NK-92 (cell line): Measurements from ENCODE around the gene NCOA1.
"Not testable (repeated sequence)": the region's sequence is repeated elsewhere in the genome, so short reads cannot be mapped to it uniquely, and the experiment has no call there.

ENCODE experiments used
- DNase-seq: peaks from one replicate; lab custom pipeline; 2025; ENCODE audit not compliant: unreplicated experiment; lab: John Stamatoyannopoulos, UW

NCOA1 gene

DNA sequence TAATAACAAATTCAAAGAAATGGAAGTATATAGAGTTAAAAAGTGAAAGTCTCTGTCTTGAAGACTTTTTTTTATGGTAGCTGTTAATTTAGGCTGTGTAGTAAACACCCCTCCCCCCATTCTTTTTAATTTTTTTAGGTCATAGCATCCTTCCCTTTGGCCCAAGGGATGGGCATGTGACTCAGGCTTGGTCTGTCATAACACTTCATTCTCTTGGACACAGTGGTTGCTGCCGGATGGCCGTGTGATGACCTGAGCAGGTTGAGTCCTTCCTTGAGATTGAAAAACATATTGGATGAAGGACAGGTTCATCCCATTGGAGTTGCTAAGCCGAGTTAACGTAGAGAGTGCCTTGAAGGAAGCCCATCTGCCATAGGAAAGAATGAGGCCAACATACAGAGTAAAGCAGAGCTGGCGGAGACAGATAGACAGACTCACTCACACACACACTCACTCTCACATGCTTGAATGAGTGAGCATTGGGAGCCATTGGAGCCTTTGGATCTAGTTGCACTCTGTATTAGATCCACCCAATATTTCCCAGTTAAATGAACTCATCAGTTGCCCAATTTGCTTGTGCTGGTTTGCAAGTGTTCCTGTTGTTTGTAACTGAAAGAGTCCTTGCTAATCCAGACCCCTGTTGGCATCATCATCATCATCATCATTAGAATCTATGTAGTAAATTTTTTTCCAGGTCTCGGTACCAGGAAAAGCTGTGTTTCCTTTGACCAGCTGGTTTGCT is 14.7 kb downstream of the NCOA1 start:
- DNase-seq, result no peak

DNA sequence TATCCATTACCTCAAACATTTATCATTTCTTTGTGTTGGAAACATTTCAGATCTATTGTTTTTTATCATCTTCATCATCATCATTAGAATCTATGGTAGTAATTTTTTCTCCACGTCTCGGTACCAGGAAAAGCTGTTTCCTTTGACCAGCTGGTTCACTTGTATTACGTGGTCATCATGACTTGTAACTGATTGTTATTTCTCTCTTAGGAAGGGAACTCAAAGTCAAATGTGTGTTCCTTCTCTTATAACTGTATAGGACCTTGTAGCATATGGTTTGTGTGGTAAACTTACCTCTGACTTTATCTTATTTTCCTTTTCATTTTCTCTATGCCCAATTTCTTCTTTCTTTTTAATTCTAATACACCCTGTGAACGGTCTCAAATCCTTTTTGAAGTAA is 16.5 kb downstream of the NCOA1 start:
- no peak for DNase-seq

DNA sequence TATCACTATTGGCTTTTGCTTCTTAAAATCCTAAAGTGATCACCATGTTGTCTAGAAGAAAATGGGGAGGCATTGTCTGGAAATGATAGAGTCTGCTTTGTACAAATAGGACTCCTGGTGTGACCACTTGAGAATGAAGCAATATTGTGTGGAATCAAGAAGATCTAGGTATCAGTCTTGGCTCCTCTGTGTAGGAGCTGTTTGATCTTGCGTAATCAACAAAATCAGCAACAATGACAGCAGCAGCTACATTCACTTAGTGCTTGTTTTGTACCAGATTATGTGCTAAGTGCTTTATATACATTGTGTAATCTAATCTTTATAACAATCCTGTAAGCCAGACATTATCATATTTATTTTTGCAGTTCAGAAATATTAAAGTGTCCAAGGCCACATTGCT is 17.8 kb downstream of the NCOA1 start:
- no peak for DNase-seq

DNA sequence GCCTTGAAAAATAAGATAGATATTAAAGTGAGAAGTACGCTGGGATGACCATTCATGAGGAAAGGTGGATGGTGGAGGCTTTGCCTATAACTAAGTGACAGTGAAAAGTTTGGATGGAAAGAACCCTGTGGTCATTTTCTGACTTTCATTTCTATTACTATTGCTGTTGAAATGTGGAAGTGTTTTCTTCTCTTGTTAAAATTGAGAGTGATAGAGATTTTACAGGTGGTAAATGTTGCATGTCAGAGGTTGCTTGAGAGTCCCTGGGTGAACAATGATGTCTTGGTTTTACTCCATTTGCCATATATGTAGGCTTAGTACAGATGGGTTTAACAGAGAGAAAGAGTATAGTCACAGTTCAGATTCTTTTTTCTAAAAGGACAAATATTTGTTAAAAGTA is 18.4 kb downstream of the NCOA1 start:
- DNase-seq, result no peak

DNA sequence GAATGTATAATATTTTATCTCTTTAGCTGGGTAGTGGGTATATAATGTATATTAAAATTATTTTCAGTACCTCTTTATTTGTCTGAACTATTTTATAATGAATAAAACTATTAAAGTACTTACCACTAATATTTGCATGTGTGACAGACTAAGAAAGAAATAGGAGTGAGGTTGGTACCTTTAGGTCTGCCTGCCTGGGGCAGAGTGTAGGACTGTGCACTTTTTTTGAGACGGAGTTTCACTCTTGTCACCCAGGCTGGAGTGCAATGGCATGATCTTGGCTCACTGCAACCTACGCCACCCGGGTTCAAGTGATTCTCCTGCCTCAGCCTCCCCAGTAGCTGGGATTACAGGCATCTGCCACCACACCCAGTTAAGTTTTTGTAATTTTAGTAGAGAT is 18.8 kb downstream of the NCOA1 start:
- DNase-seq, result no peak

DNA sequence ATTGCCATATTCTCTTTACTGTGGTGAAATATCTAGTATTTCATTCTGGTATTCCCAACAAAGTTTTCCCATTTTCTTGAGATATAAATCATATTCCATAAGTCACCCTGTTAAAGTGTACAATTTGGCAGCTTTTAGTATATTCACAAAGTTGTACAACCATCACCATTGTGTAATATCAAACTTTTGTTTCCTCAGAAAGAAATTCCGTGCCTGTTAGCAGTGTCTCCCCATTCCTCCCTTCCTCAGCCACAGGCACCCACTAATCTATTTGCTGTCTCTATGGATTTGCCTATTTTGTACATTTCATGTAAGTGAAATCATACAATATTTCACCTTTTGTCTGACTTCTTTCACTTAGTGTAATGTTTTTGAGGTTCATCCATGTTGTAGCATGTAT is 19.7 kb downstream of the NCOA1 start:
- DNase-seq, result no peak

DNA sequence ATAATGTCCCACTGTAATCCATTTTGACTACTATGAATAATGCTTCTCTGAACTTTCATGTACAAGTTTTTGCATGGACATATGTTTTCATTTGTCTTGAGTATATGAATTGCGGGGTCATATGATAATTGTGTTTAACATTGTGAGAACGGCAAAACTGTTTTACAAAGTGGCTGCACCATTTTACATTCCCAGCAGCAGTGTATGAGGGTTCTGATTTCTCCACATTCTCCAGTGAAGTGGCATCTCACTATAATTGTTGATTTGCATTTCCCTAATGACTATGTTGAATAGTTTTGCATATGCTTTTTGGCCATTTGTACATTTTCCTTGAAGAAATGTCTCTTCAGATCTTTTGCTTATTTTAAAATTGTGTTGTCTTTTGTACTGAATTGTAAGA is 20.1 kb downstream of the NCOA1 start:
- no peak for DNase-seq

DNA sequence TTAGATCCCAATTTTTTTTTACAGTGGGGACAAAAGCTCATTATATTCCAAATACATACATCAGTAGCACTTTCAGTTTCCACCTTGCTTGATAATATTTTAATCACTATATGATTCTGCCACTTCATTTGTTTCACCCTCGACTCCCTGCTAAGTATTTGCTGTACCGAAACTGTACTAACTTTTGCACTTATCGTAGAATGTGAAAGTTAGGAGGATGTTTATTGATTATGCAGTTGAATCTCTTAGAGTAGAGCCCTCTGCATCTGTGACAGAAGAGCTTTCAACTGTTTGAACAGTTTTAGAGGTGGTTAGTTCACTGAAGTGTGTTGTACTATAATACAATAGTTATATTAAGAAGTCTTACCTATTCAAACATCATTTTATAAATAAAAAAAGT is 20.8 kb downstream of the NCOA1 start:
- DNase-seq, result no peak

DNA sequence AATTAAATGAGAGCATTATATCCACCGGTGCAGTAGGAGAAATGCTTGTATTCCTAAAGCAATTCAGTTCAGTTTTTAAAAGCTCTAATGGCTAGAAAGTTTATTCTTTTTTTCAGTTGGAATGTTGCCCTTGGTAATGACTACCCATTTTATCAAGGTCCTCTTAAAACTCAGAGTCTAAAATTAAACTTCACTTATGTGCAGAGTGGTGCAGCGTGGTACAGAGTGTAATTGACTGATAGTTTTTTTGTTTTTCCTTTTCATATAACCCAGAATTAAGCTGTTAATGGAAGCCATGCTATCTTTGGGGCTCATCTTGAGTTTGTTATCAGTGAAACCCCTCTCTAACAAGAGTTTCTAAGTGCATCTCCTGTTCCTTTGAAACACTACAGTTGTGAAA is 21.4 kb downstream of the NCOA1 start:
- DNase-seq, result no peak

DNA sequence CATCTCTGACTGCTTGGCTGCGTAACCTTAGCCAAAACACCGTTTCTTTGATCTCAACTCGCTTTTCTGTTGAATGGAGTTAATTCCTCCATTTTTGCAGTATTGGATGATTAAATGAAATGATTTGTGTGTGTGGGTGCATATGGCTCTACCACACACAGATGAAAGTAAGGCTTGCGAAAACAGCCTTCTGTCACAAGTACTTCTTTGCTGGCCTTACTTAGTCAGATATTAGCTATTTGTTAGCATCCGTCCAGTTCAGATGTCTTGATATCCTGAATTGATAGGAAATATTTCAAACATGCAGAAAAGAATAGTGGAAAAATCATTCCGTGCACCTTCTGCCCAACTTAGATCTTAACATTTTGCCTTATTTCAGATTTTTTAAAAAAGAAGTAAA is 21.8 kb downstream of the NCOA1 start:
- no peak for DNase-seq

DNA sequence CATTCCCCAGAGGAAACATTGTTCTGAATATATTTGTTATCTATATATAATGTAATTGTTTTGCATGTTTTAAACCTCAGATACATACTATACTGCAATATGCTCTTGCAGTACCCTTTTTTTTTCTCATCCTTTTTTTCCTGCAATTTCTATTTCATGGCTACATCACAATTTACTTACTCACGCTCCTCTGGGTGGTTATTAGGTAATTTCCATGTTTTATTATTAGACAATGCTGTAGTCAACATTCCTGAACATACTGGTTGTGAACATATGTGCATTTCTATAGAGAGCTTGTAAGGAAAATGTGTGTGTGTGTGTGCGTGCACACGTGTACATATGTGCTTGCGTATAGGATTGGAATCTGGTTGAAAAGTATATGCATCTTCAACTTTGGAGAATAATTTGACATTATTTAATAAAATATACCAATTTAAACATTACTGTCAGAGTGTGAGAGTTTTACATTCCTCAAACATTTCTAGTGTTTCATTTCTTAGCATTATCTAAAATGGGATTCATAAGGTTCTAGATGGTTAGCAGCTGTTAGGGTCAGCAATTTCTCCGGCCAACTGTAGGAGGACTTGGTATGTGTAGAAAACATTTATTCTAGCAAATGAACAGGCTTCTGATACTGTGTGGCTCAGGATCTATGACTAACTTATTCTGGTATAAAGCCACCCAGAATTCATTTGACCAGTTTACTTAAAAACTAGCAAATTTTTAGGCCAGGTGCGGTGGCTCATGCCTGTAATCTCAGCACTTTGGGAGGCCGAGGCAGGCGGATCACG is 22.4 kb downstream of the NCOA1 start:
- DNase-seq, result no peak

DNA sequence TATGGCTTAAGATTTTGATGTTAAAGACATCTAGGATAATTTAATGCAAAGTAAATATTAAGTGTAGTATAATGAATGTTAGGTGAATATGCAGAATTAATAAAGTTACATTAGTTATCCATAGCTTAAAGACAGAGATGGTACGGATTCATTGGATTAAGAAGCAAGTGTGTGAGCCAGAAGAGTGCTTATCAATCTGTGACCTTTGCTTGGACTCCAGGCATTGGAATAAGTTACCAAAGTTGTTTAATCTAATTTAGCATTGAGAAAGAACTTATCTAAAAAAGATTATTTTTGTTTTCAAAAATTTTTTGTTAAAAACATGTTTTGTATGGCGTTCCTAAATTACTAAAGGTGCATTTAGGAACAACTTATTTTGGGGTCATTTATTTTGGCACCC is 23.8 kb downstream of the NCOA1 start:
- no peak for DNase-seq

DNA sequence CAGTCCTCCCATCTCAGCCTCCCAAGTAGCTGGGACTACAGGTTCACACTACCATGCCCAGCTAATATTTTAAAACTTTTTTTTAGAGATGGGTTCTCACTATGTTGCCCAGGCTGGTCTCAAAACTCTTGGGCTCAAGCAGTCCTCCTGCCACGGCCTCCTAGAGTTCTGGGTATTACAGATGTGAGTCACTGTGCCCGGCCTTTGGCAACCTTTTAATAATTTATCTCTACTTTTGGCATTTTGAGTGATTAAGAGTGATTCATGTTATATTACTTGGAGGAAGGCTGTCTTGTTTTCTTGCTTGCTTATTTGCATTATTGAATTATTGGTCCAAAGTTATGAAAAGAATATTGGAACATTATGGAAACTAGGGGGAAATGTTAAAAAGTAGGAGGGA is 24.3 kb downstream of the NCOA1 start:
- DNase-seq, result no peak

DNA sequence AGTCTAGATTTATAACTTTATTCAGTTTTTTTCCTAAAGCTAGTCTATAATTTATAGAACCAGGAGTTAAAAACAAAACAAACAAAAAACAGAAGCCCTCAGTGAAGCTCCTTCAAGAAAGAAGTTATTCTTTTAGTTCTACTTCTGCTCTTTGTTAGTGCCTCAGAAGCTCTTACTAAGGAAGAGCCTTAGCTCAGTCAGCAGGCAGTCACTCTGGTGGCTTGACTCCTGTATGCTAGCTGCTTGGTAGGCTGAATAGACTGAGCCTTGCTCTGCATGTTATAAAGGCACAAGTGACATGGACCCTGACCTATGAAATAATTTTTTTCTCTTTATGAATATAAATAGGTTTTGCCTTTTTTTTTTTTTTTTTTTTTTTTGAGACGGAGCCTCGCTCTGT is 24.8 kb downstream of the NCOA1 start:
- DNase-seq, result no peak

DNA sequence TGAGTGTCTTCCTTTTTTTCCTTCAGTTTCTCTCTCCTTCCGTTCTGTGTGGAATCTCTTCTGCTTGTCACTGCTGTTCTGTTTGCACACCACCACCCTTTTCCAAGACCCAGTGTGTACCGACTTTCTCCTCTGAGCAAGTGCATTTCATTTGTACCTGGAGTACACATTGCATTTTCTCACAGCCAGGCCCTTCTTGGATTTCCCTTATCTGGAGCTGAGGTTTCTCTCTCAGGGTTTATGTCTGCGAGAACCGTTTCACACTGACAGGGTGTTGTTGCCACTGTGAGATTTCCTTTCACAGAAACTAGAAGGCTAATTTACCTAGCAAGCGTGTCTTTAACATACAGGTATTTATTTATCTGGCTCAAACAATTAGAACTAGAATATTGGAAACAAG is 26.2 kb downstream of the NCOA1 start:
- no peak for DNase-seq

DNA sequence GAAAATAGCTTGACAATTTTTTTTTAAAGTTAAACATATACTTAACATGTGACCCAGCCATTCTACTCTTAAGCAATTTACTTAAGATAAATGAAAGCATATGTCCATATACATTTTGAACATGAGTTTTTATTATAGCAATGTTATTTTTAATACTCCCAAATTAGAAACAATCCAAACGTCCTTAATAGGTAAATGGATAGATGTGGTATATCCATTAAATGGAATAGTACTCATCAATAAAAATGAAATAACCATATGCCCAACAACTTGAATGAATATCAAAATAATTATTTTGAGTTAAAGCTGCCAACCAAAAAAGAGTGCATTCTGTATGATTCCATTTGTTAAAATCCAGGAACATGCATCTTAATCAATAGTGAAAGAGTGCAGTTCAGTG is 29.1 kb downstream of the NCOA1 start:
- no peak for DNase-seq

DNA sequence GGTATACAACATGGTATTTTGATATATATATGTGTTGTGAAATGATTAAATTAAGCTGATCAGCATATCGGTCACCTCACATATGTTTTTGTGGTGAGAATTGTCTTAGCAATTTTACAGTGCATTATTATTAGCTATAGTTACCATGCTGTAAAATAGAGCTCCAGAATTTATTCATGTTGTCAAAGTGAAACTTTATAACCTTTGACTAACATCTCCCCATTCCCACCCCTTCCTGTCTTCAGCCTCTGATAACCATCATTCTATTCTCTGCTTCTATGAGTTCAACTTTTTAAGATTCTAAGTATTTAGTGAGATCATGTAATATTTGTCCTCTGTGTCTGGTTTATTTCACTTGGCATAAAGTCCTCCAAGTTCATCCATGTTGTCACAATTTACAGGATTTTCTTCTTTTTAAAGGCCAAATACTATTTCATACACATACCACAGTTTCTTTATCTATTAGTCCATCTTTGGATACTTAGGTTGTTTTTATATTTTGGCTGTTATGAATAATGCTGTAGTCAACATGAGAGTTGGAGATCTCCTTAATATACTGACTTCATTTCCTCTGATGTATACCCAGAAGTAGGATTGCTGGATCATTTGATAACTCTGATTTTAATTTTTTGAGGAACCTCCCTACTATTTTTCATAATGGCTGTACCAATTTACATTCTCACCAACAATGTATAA is 30.3 kb downstream of the NCOA1 start:
- no peak for DNase-seq

DNA sequence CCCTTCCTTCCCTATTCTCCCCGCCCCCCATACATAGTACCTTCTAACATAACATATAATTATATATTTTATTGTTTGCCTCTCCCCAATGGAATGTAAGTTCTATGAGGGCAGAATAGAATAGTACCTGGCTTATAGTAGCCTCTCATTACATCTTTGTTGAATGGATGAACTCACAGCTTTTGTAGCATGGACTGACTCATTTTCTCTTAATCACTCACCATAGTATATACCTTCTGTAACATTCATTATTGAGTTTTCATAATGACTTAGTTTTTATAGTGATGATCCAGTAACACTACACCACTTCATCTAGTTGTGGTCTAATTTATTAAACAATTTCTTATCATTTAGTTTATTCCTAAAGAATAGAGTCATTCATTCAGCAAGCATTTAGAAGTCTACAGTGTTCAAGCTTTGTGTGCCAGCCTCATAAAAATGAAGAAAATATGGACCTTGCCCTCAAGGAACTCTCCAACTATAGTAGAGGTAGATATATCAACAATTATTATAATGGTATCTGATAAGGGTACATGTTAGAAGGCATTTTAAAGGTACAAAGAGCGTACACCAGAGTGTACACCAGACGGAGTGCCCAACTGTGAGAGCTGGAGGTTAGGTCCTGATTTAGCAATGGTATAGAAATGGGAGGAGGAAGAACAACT is 31.1 kb downstream of the NCOA1 start:
- no peak for DNase-seq

DNA sequence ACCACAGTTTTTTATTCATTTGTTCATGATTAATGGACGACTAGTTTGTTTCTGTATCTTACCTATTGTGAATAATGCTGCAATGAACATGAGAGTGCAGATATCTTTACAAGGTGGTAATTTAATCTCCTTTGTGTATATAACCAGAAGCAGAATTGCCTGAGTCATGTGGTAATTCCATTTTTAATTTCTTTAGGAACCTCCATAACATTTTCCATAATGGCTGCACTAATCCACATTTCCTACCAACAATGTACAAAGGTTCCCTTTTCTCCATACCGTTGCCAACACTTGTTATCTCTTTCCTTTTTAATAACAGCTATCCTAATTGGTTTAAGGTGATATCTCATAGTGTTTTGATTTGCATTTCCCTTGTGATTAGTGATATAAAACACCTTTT is 36.5 kb downstream of the NCOA1 start:
- no peak for DNase-seq

DNA sequence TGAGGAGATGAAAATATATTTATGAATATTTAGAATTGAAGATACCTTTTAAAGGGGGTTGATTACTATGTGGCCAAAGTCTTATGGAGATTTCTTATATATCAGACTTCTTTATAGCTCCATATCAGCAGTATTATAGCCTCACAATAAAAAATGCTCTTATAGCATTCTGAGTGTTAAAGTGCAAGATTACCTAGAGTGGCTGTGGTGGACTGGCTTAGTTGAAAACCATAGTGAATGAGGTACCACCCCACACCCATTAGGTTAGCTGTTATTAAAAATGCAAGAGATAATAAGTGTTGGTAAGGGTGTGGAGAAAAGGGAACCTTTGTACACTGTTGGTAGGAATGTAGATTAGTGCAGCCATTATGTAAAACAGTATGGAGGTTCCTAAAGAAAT is 39.7 kb downstream of the NCOA1 start:
- no peak for DNase-seq

DNA sequence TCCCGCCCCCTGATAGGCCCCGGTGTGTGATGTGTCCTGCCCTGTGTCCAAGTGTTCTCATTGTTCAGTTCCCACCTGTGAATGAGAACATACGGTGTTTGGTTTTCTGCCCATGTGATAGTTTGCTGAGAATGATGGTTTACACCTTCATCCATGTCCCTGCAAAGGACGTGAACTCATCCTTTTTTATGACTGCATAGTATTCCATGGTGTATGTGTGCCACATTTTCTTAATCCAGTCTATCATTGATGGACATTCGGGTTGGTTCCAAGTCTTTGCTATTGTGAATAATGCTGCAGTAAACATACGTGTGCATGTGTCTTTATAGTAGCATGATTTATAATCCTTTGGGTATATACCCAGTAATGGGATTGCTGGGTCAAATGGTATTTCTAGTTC is 40.6 kb downstream of the NCOA1 start:
- DNase-seq, result not testable (repeated sequence)

DNA sequence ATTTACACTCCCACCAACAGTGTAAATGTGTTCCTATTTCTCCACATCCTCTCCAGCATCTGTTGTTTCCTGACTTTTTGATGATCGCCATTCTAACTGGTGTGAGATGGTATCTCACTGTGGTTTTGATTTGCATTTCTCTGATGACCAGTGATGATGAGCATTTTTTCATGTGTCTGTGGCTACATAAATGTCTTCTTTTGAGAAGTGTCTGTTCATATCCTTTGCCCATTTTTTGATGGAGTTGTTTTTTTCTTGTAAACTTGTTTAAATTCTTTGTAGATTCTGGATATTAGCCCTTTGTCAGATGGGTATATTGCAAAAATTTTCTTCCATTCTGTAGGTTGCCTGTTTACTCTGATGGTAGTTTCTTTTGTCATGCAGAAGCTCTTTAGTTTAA is 41.0 kb downstream of the NCOA1 start:
- DNase-seq, result not testable (repeated sequence)
